ENCODE measurements around the gene HBG1.
A peak's percentile ranks its signal among the peaks of the same experiment; 100 is the strongest.

HBG1 gene

GRCh38 chr11:5293028-5293427 is 43.4 kb upstream of the HBG1 start:
- no peak overlapping the region for H3K4me3 ChIP-seq (ENCODE audit: low read length)
- H3K9me3 ChIP-seq (replicated peaks; ENCODE audit: insufficient read depth, low read length), result no peaks in the 10 kb centered on the region
- peaks cover 21% of the 10 kb centered on the region for H3K4me1 ChIP-seq (ENCODE audit: low read length)
- H3K27me3 ChIP-seq (replicated peaks; ENCODE audit: insufficient read depth, low read length), result no peaks in the 10 kb centered on the region
- H3K79me2 ChIP-seq (ENCODE audit: low read length), result no peaks in the 10 kb centered on the region
- H3F3A ChIP-seq (ENCODE audit: insufficient read depth, low read length), result no peaks in the 10 kb centered on the region
- H2AFZ ChIP-seq (ENCODE audit: low read length), result no peak overlapping the region
- H3K9me2 ChIP-seq (replicated peaks; ENCODE audit: insufficient read depth, low read length), result no peaks in the 10 kb centered on the region
- H3K9ac ChIP-seq (ENCODE audit: low read length), result no peak overlapping the region
- H3K4me2 ChIP-seq (ENCODE audit: low read depth, low read length), result no peak overlapping the region
- H3K36me3 ChIP-seq (replicated peaks; ENCODE audit: insufficient read depth, low read length), result no peaks in the 10 kb centered on the region
- DNase-seq, result no peak
- TF ChIP-seq EZH2phosphoT487 (IDR thresholded peaks at IDR 0.05; ENCODE audit: low read length) (no peak), EZH2 (optimal IDR thresholded peaks at IDR 0.05; ENCODE audit: low read depth, low read length) (no peak)
- TF ChIP-seq, protein P1, sequence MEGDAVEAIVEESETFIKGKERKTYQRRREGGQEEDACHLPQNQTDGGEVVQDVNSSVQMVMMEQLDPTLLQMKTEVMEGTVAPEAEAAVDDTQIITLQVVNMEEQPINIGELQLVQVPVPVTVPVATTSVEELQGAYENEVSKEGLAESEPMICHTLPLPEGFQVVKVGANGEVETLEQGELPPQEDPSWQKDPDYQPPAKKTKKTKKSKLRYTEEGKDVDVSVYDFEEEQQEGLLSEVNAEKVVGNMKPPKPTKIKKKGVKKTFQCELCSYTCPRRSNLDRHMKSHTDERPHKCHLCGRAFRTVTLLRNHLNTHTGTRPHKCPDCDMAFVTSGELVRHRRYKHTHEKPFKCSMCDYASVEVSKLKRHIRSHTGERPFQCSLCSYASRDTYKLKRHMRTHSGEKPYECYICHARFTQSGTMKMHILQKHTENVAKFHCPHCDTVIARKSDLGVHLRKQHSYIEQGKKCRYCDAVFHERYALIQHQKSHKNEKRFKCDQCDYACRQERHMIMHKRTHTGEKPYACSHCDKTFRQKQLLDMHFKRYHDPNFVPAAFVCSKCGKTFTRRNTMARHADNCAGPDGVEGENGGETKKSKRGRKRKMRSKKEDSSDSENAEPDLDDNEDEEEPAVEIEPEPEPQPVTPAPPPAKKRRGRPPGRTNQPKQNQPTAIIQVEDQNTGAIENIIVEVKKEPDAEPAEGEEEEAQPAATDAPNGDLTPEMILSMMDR (IDR thresholded peaks at IDR 0.05; ENCODE audit: low read length), result no peak
- H4K20me1 ChIP-seq (ENCODE audit: insufficient read depth, low read length), result no peaks in the 10 kb centered on the region
- H3K27ac ChIP-seq (ENCODE audit: low read length), result no peak overlapping the region

- Histone ChIP-seq H3K9ac (ENCODE audit: low read length) (no peak overlapping the region), H3K36me3 (replicated peaks; ENCODE audit: insufficient read depth, low read length) (no peaks in the 10 kb centered on the region), H3K79me2 (ENCODE audit: low read length) (no peaks in the 10 kb centered on the region), H3F3A (ENCODE audit: insufficient read depth, low read length) (no peaks in the 10 kb centered on the region; the same call in 1 of the 2 replicates), H3K9me2 (replicated peaks; ENCODE audit: insufficient read depth, low read length) (no peaks in the 10 kb centered on the region), H3K27ac (ENCODE audit: low read length) (no peak overlapping the region), H3K9me3 (replicated peaks; ENCODE audit: insufficient read depth, low read length) (no peaks in the 10 kb centered on the region), H3K4me2 (ENCODE audit: low read depth, low read length) (no peak overlapping the region), H2AFZ (ENCODE audit: low read length) (0 out of 2 replicates have a peak overlapping the region, but pooled peaks have one; percentile 35), H3K27me3 (replicated peaks; ENCODE audit: insufficient read depth, low read length) (no peaks in the 10 kb centered on the region), H3K4me1 (ENCODE audit: low read length) (peaks cover 25% of the 10 kb centered on the region), H3K4me3 (ENCODE audit: low read length) (no peak overlapping the region), H4K20me1 (ENCODE audit: insufficient read depth, low read length) (no peaks in the 10 kb centered on the region)
- DNase-seq, result peak; percentile 68
- TF ChIP-seq EZH2phosphoT487 (IDR thresholded peaks at IDR 0.05; ENCODE audit: low read length) (no peak), EZH2 (optimal IDR thresholded peaks at IDR 0.05; ENCODE audit: low read depth, low read length) (no peak)
- TF ChIP-seq, protein P1 (IDR thresholded peaks at IDR 0.05; ENCODE audit: low read length), result peak; percentile 89
Observed at GRCh38 chr11:5291207-5291838, 41.7 kb upstream of the HBG1 start.

GRCh38 chr11:5290106-5290505 is 40.4 kb upstream of the HBG1 start:
- H3K79me2 ChIP-seq (ENCODE audit: low read length), result no peaks in the 10 kb centered on the region
- H4K20me1 ChIP-seq (ENCODE audit: insufficient read depth, low read length), result no peaks in the 10 kb centered on the region
- H3K27me3 ChIP-seq (replicated peaks; ENCODE audit: insufficient read depth, low read length), result no peaks in the 10 kb centered on the region
- H3K36me3 ChIP-seq (replicated peaks; ENCODE audit: insufficient read depth, low read length), result no peaks in the 10 kb centered on the region
- H3K9ac ChIP-seq (ENCODE audit: low read length), result no peak overlapping the region
- no peak for DNase-seq
- H3K27ac ChIP-seq (ENCODE audit: low read length), result no peak overlapping the region
- H3K9me3 ChIP-seq (replicated peaks; ENCODE audit: insufficient read depth, low read length), result no peaks in the 10 kb centered on the region
- TF ChIP-seq EZH2 (optimal IDR thresholded peaks at IDR 0.05; ENCODE audit: low read depth, low read length) (no peak), EZH2phosphoT487 (IDR thresholded peaks at IDR 0.05; ENCODE audit: low read length) (no peak)
- TF ChIP-seq, protein P1 (IDR thresholded peaks at IDR 0.05; ENCODE audit: low read length), result no peak
- no peak overlapping the region for H3K4me2 ChIP-seq (ENCODE audit: low read depth, low read length)
- no peaks in the 10 kb centered on the region; the same call in 1 of the 2 replicates for H3F3A ChIP-seq (ENCODE audit: insufficient read depth, low read length)
- peaks cover 35% of the 10 kb centered on the region for H3K4me1 ChIP-seq (ENCODE audit: low read length)
- no peak overlapping the region for H3K4me3 ChIP-seq (ENCODE audit: low read length)
- no peak overlapping the region for H2AFZ ChIP-seq (ENCODE audit: low read length)
- H3K9me2 ChIP-seq (replicated peaks; ENCODE audit: insufficient read depth, low read length), result no peaks in the 10 kb centered on the region
